Activated naive CD8-positive, alpha-beta T cell treated with anti-CD3 and anti-CD28 coated beads, Interleukin-2, amount 10 ng/mL, durations not matched to agents 7 days and 5 days (primary cell): ENCODE data around the gene PSMB1. TPM values are rescaled to one million over a fixed set of nuclear protein-coding genes. Genes with fewer than 3 reads are reported as not detected.
"Not testable (repeated sequence)": the region's sequence is repeated elsewhere in the genome, so short reads cannot be mapped to it uniquely, and the experiment has no call there.

Experiments
- ATAC-seq: fragments of 150-1000 bp; cut with Tn5 transposase; one replicate; pipeline ENCODE4 v1.10.0; 2021; ENCODE audit warnings: low read depth, moderate library complexity
- POLR2A ChIA-PET: fragments of 350-600 bp; sonication (Branson Sonifier 250); formaldehyde crosslinking; loops from one replicate; lab custom pipeline; 2021; ENCODE audit warnings: antibody characterized with exemption; lab: Charles Lee
- DNase-seq: peaks from one replicate; pipeline ENCODE4 v3.0.0; 2021
- H3K27ac Mint-ChIP-seq: one replicate; pipeline ENCODE4 v1.8.0; 2022; ENCODE audit warnings: mild to moderate bottlenecking, mixed read lengths
- H3K27me3 Mint-ChIP-seq: one replicate; pipeline ENCODE4 v1.8.0; 2022; ENCODE audit warnings: mild to moderate bottlenecking, moderate library complexity, mixed read lengths
- H3K36me3 Mint-ChIP-seq: one replicate; pipeline ENCODE4 v1.8.0; 2021; ENCODE audit warnings: mild to moderate bottlenecking, mixed read lengths
- H3K4me1 Mint-ChIP-seq: one replicate; pipeline ENCODE4 v1.8.0; 2021; ENCODE audit warnings: mixed read lengths
- H3K4me3 Mint-ChIP-seq: one replicate; pipeline ENCODE4 v1.8.0; 2022; ENCODE audit warnings: mild to moderate bottlenecking, moderate library complexity, mixed read lengths
- H3K9me3 Mint-ChIP-seq: one replicate; pipeline ENCODE4 v1.8.0; 2021; ENCODE audit warnings: mixed read lengths
- total RNA-seq, 2 experiments: library from RNA; stranded (reverse); gene quantifications; one replicate each; pipeline ENCODE4 v1.2.3, GENCODE V29; 2021

Gene PSMB1
- total RNA-seq, 2 experiments from 2014 or later = 135 to 137 TPM

- POLR2A ChIA-PET = no interaction called here
- no peak overlapping the region for H3K27ac Mint-ChIP-seq
- H3K4me1 Mint-ChIP-seq = no peaks in the 10 kb centered on the region
- no peak for ATAC-seq
- no peak for DNase-seq
- peaks cover 4% of the 10 kb centered on the region for H3K36me3 Mint-ChIP-seq
- H3K27me3 Mint-ChIP-seq = peaks cover 37% of the 10 kb centered on the region
- peaks cover 9% of the 10 kb centered on the region for H3K9me3 Mint-ChIP-seq
- no peak overlapping the region for H3K4me3 Mint-ChIP-seq
Observed at GRCh38 chr6:170506446-170506845, 46.7 kb downstream of the PSMB1 start.

- Mint-ChIP-seq H3K9me3 (peaks cover 13% of the 10 kb centered on the region), H3K4me1 (peaks cover 5% of the 10 kb centered on the region), H3K27ac (no peak overlapping the region), H3K4me3 (no peak overlapping the region), H3K27me3 (peaks cover 47% of the 10 kb centered on the region), H3K36me3 (peaks cover 6% of the 10 kb centered on the region)
- POLR2A ChIA-PET = no interaction called here
- DNase-seq (no peak), ATAC-seq (no peak)
Observed at GRCh38 chr6:170505306-170505705, 47.8 kb downstream of the PSMB1 start.

GRCh38 chr6:170504479-170504878 lies 48.6 kb downstream of the PSMB1 start:
- H3K36me3 Mint-ChIP-seq = peaks cover 6% of the 10 kb centered on the region
- H3K9me3 Mint-ChIP-seq = peaks cover 13% of the 10 kb centered on the region
- no peak for ATAC-seq
- POLR2A ChIA-PET = no interaction called here
- no peak overlapping the region for H3K27ac Mint-ChIP-seq
- H3K4me3 Mint-ChIP-seq = no peak overlapping the region
- peaks cover 5% of the 10 kb centered on the region for H3K4me1 Mint-ChIP-seq
- no peak for DNase-seq
- peaks cover 50% of the 10 kb centered on the region for H3K27me3 Mint-ChIP-seq

GRCh38 chr6:170503414-170503761 lies 49.7 kb downstream of the PSMB1 start:
- peaks cover 56% of the 10 kb centered on the region for H3K27me3 Mint-ChIP-seq
- H3K9me3 Mint-ChIP-seq = peaks cover 13% of the 10 kb centered on the region
- no peak overlapping the region for H3K27ac Mint-ChIP-seq
- POLR2A ChIA-PET = no interaction called here
- H3K4me1 Mint-ChIP-seq = peaks cover 5% of the 10 kb centered on the region
- peaks cover 6% of the 10 kb centered on the region for H3K36me3 Mint-ChIP-seq
- ATAC-seq (no peak), DNase-seq (no peak)
- H3K4me3 Mint-ChIP-seq = no peak overlapping the region

GRCh38 chr6:170502733-170503413 lies 50.2 kb downstream of the PSMB1 start:
- POLR2A ChIA-PET, H3K4me1 Mint-ChIP-seq, H3K36me3 Mint-ChIP-seq, H3K4me3 Mint-ChIP-seq, H3K27ac Mint-ChIP-seq, ATAC-seq, DNase-seq: not testable (repeated sequence)
- peaks cover 59% of the 10 kb centered on the region for H3K27me3 Mint-ChIP-seq
- H3K9me3 Mint-ChIP-seq = peaks cover 13% of the 10 kb centered on the region

- H3K4me3 Mint-ChIP-seq, ATAC-seq, DNase-seq, H3K27ac Mint-ChIP-seq, H3K36me3 Mint-ChIP-seq, POLR2A ChIA-PET, H3K4me1 Mint-ChIP-seq: not testable (repeated sequence)
- Mint-ChIP-seq H3K9me3 (peaks cover 13% of the 10 kb centered on the region), H3K27me3 (peaks cover 64% of the 10 kb centered on the region)
Observed at GRCh38 chr6:170502268-170502667, 50.8 kb downstream of the PSMB1 start.

- peaks cover 58% of the 10 kb centered on the region for H3K27me3 Mint-ChIP-seq
- DNase-seq (no peak), ATAC-seq (no peak)
- no peak overlapping the region for H3K27ac Mint-ChIP-seq
- H3K4me1 Mint-ChIP-seq = peaks cover 5% of the 10 kb centered on the region
- peaks cover 6% of the 10 kb centered on the region for H3K36me3 Mint-ChIP-seq
- POLR2A ChIA-PET = no interaction called here
- H3K9me3 Mint-ChIP-seq = peaks cover 13% of the 10 kb centered on the region
- H3K4me3 Mint-ChIP-seq = no peak overlapping the region
Observed at GRCh38 chr6:170500955-170501590, 52.0 kb downstream of the PSMB1 start.

GRCh38 chr6:170497841-170498301 lies 55.2 kb downstream of the PSMB1 start:
- peaks cover 13% of the 10 kb centered on the region for H3K9me3 Mint-ChIP-seq
- H3K36me3 Mint-ChIP-seq = peaks cover 6% of the 10 kb centered on the region
- no peak overlapping the region for H3K27ac Mint-ChIP-seq
- DNase-seq (no peak), ATAC-seq (no peak)
- H3K27me3 Mint-ChIP-seq = peaks cover 50% of the 10 kb centered on the region
- peaks cover 5% of the 10 kb centered on the region for H3K4me1 Mint-ChIP-seq
- no peak overlapping the region for H3K4me3 Mint-ChIP-seq
- POLR2A ChIA-PET = no interaction called here

GRCh38 chr6:170493354-170493753 lies 59.8 kb downstream of the PSMB1 start:
- POLR2A ChIA-PET = no interaction called here
- no peak overlapping the region for H3K27ac Mint-ChIP-seq

GRCh38 chr6:170490259-170490658 lies 62.8 kb downstream of the PSMB1 start:
- H3K4me3 Mint-ChIP-seq = no peak overlapping the region
- H3K27me3 Mint-ChIP-seq = peaks cover 23% of the 10 kb centered on the region
- H3K9me3 Mint-ChIP-seq = no peaks in the 10 kb centered on the region
- H3K4me1 Mint-ChIP-seq = peaks cover 8% of the 10 kb centered on the region
- DNase-seq (no peak), ATAC-seq (no peak)
- peaks cover 1% of the 10 kb centered on the region for H3K36me3 Mint-ChIP-seq
- POLR2A ChIA-PET = no interaction called here
- H3K27ac Mint-ChIP-seq = no peak overlapping the region

More at GRCh38 chr6:170493354-170493753, 59.8 kb downstream of the PSMB1 start:
- ATAC-seq (no peak), DNase-seq (no peak)
- Mint-ChIP-seq H3K9me3 (no peaks in the 10 kb centered on the region), H3K36me3 (peaks cover under 1% of the 10 kb centered on the region), H3K4me1 (peaks cover 1% of the 10 kb centered on the region), H3K4me3 (no peak overlapping the region), H3K27me3 (peaks cover 33% of the 10 kb centered on the region)

GRCh38 chr6:170489836-170490235 lies 63.3 kb downstream of the PSMB1 start:
- Mint-ChIP-seq H3K9me3 (no peaks in the 10 kb centered on the region), H3K4me3 (no peak overlapping the region), H3K27ac (no peak overlapping the region), H3K27me3 (peaks cover 23% of the 10 kb centered on the region), H3K4me1 (peaks cover 8% of the 10 kb centered on the region), H3K36me3 (peaks cover 1% of the 10 kb centered on the region)
- ATAC-seq (no peak), DNase-seq (no peak)
- POLR2A ChIA-PET = no interaction called here

GRCh38 chr6:170487707-170488329 lies 65.3 kb downstream of the PSMB1 start:
- H3K27ac Mint-ChIP-seq = no peak overlapping the region
- POLR2A ChIA-PET = interaction anchor here (1.0 to 1.4 kb wide), 2 partner anchors 26 to 183 kb away, joined by 3 read pairs; no protein-coding TSS in a partner anchor
- peaks cover under 1% of the 10 kb centered on the region for H3K9me3 Mint-ChIP-seq
- H3K4me3 Mint-ChIP-seq = no peak overlapping the region
- peaks cover 16% of the 10 kb centered on the region for H3K27me3 Mint-ChIP-seq
- H3K36me3 Mint-ChIP-seq = peaks cover 1% of the 10 kb centered on the region
- ATAC-seq (peak; percentile 85), DNase-seq (no peak)
- peaks cover 8% of the 10 kb centered on the region for H3K4me1 Mint-ChIP-seq

- Mint-ChIP-seq H3K36me3 (peaks cover 4% of the 10 kb centered on the region), H3K9me3 (peaks cover 7% of the 10 kb centered on the region), H3K27ac (peak overlapping the region; percentile 23), H3K4me3 (no peak overlapping the region), H3K27me3 (peaks cover 28% of the 10 kb centered on the region), H3K4me1 (peaks cover 8% of the 10 kb centered on the region)
- ATAC-seq (no peak), DNase-seq (no peak)
- POLR2A ChIA-PET = no interaction called here
Observed at GRCh38 chr6:170485159-170485558, 67.9 kb downstream of the PSMB1 start.
